ELR (cell line): ENCODE data around the gene ZNF575.

Source experiments
- DNase-seq: peaks from one replicate; pipeline ENCODE4 v3.0.0-alpha.2; 2015; ENCODE audit warnings: low read depth

Gene ZNF575

GRCh38 chr19:43532962-43533545 is at the start of gene ZNF575:
TSS of gene ZNF575 (plus strand) at chr19:43533188. CDS start at chr19:43534423, 1,235 bp downstream.
- peak; percentile 87 for DNase-seq

- DNase-seq = no peak
Measured at GRCh38 chr19:43483281-43483680, 49.7 kb upstream of the ZNF575 start.

- no peak for DNase-seq
Measured at GRCh38 chr19:43485951-43486350, 47.0 kb upstream of the ZNF575 start.

GRCh38 chr19:43486412-43486811 is 46.6 kb upstream of the ZNF575 start:
- DNase-seq = no peak

GRCh38 chr19:43488179-43488578 is 44.8 kb upstream of the ZNF575 start:
- DNase-seq = no peak

GRCh38 chr19:43489310-43489709 is 43.7 kb upstream of the ZNF575 start:
- no peak for DNase-seq

GRCh38 chr19:43489979-43490599 is 42.9 kb upstream of the ZNF575 start:
- no peak for DNase-seq

GRCh38 chr19:43490759-43491158 is 42.2 kb upstream of the ZNF575 start:
- DNase-seq = no peak

GRCh38 chr19:43495082-43495481 is 37.9 kb upstream of the ZNF575 start:
- DNase-seq = no peak

GRCh38 chr19:43496960-43497359 is 36.0 kb upstream of the ZNF575 start:
- no peak for DNase-seq

- DNase-seq = no peak
Measured at GRCh38 chr19:43498233-43498842, 34.6 kb upstream of the ZNF575 start.

GRCh38 chr19:43499042-43499441 is 33.9 kb upstream of the ZNF575 start:
- no peak for DNase-seq

- no peak for DNase-seq
Measured at GRCh38 chr19:43501661-43502418, 31.1 kb upstream of the ZNF575 start.

- DNase-seq = no peak
Measured at GRCh38 chr19:43502419-43502976, 30.5 kb upstream of the ZNF575 start.

- peak; percentile 94 for DNase-seq
Measured at GRCh38 chr19:43503501-43504425, 29.2 kb upstream of the ZNF575 start.

- DNase-seq = no peak
Measured at GRCh38 chr19:43504426-43505185, 28.4 kb upstream of the ZNF575 start, which contains the start of gene PHLDB3. TSS of gene PHLDB3 (minus strand) at chr19:43504746. CDS start at chr19:43504118, 628 bp downstream.

- no peak for DNase-seq
Measured at GRCh38 chr19:43505186-43505456, 27.9 kb upstream of the ZNF575 start.

- DNase-seq = no peak
Measured at GRCh38 chr19:43505941-43506340, 27.0 kb upstream of the ZNF575 start.

- no peak for DNase-seq
Measured at GRCh38 chr19:43506629-43507028, 26.4 kb upstream of the ZNF575 start.

GRCh38 chr19:43507880-43508279 is 25.1 kb upstream of the ZNF575 start:
- DNase-seq = no peak

GRCh38 chr19:43510713-43511112 is 22.3 kb upstream of the ZNF575 start:
- no peak for DNase-seq
